HEK293 (cell line): ENCODE results near the gene NIPAL3.
"Not testable (repeated sequence)": the region's sequence is repeated elsewhere in the genome, so short reads cannot be mapped to it uniquely, and the experiment has no call there.

Experiments
- CTCF ChIA-PET: fragments of 350-600 bp; formaldehyde crosslinking; extraction: SDS; loops from one replicate; lab custom pipeline; 2021; ENCODE audit warnings: antibody characterized with exemption; lab: Yijun Ruan, JAX
- POLR2A ChIA-PET: fragments of 300-600 bp; formaldehyde crosslinking; extraction: SDS; loops from one replicate; lab custom pipeline; 2020; ENCODE audit warnings: antibody characterized with exemption, inconsistent platforms; lab: Yijun Ruan, JAX
- H3K27ac ChIP-seq: fragments of 200-500 bp; sonication (Bioruptor generic); 2 replicates; pipeline ENCODE4 v1.5.1; 2014; ENCODE audit warnings: low read depth, low read length, control low read depth, inconsistent platforms; ENCODE audit errors: extremely low read depth
- H3K36me3 ChIP-seq, 2 experiments: fragments of 200-500 bp in 1 of 2; sonication (Bioruptor generic) in 1 of 2; 1 replicate in 1 of 2; 2 replicates in 1 of 2; pipeline ENCODE4 v1.5.1; 2014 to 2017; ENCODE audit warnings: inconsistent platforms in 2 of 2, low read length in 2 of 2; ENCODE audit not compliant: control insufficient read depth in 2 of 2, insufficient read depth in 1 of 2
- H3K4me1 ChIP-seq: fragments of 200-500 bp; sonication (Bioruptor generic); 2 replicates; pipeline ENCODE4 v1.5.1; 2014; ENCODE audit warnings: mild to moderate bottlenecking, low read length, inconsistent platforms; ENCODE audit not compliant: control insufficient read depth, insufficient read depth
- H3K4me3 ChIP-seq: 2 replicates; pipeline ENCODE4 v1.5.1; 2011; ENCODE audit warnings: low read depth, mild to moderate bottlenecking, control low read depth, low read length, moderate library complexity
- H3K9me3 ChIP-seq: fragments of 200-500 bp; sonication (Bioruptor generic); 2 replicates; pipeline ENCODE4 v1.5.1; 2014; ENCODE audit warnings: low read depth, low read length, inconsistent platforms; ENCODE audit not compliant: control insufficient read depth, insufficient read depth
- INSM2 ChIP-seq: fragments of 450-650 bp; formaldehyde crosslinking; IDR thresholded peaks from 2 replicates; pipeline ENCODE4 v1.5.1; 2016; ENCODE audit warnings: missing biosample characterization, missing genetic modification characterization
- KLF1 ChIP-seq: fragments of 450-650 bp; formaldehyde crosslinking; IDR thresholded peaks from 2 replicates; pipeline ENCODE4 v1.5.1; 2016; ENCODE audit warnings: missing biosample characterization, missing genetic modification characterization
- KLF9 ChIP-seq: fragments of 450-650 bp; formaldehyde crosslinking; IDR thresholded peaks from 2 replicates; pipeline ENCODE4 v1.5.1; 2016; ENCODE audit warnings: missing biosample characterization, missing genetic modification characterization, low read depth
- MZF1 ChIP-seq: fragments of 450-650 bp; formaldehyde crosslinking; IDR thresholded peaks from 2 replicates; pipeline ENCODE4 v1.5.1; 2017; ENCODE audit warnings: missing biosample characterization, missing genetic modification characterization, borderline replicate concordance
- PRDM1 ChIP-seq: fragments of 450-650 bp; formaldehyde crosslinking; IDR thresholded peaks from 2 replicates; pipeline ENCODE4; 2016; ENCODE audit warnings: missing biosample characterization, missing genetic modification characterization
- RBAK ChIP-seq: fragments of 450-650 bp; formaldehyde crosslinking; IDR thresholded peaks from 2 replicates; pipeline ENCODE4 v1.5.1; 2016; ENCODE audit warnings: missing biosample characterization, missing genetic modification characterization
- ZNF26 ChIP-seq: fragments of 450-650 bp; formaldehyde crosslinking; IDR thresholded peaks from 2 replicates; pipeline ENCODE4 v1.5.1; 2016; ENCODE audit warnings: missing biosample characterization, missing genetic modification characterization
- ZNF266 ChIP-seq: fragments of 450-650 bp; formaldehyde crosslinking; IDR thresholded peaks from 2 replicates; pipeline ENCODE4 v1.5.1; 2016; ENCODE audit warnings: missing biosample characterization, missing genetic modification characterization, low read depth
- ZNF324 ChIP-seq: fragments of 450-650 bp; formaldehyde crosslinking; IDR thresholded peaks from 2 replicates; pipeline ENCODE4 v1.5.1; 2016; ENCODE audit warnings: missing biosample characterization, missing genetic modification characterization
- ZNF350 ChIP-seq: fragments of 450-650 bp; formaldehyde crosslinking; IDR thresholded peaks from 2 replicates; pipeline ENCODE4 v1.5.0; 2017; ENCODE audit warnings: missing biosample characterization, mild to moderate bottlenecking, missing genetic modification characterization
- ZNF366 ChIP-seq: fragments of 450-650 bp; formaldehyde crosslinking; conservative IDR thresholded peaks from 2 replicates; pipeline ENCODE4 v1.5.1; 2016; ENCODE audit warnings: missing biosample characterization, missing genetic modification characterization
- ZNF37A ChIP-seq: fragments of 450-650 bp; IDR thresholded peaks from 2 replicates; pipeline ENCODE4 v1.5.1; 2018; ENCODE audit warnings: missing biosample characterization, missing genetic modification characterization
- ZNF488 ChIP-seq: fragments of 450-650 bp; formaldehyde crosslinking; IDR thresholded peaks from 2 replicates; pipeline ENCODE4 v1.5.1; 2016; ENCODE audit warnings: missing biosample characterization, missing genetic modification characterization
- ZNF514 ChIP-seq: fragments of 450-650 bp; formaldehyde crosslinking; IDR thresholded peaks from 2 replicates; pipeline ENCODE4 v1.5.1; 2016; ENCODE audit warnings: missing biosample characterization, missing genetic modification characterization
- ZNF518A ChIP-seq: fragments of 450-650 bp; formaldehyde crosslinking; conservative IDR thresholded peaks from 2 replicates; pipeline ENCODE4 v1.5.1; 2016; ENCODE audit warnings: low read depth, missing biosample characterization, missing genetic modification characterization
- ZNF530 ChIP-seq: fragments of 450-650 bp; formaldehyde crosslinking; IDR thresholded peaks from 2 replicates; pipeline ENCODE4 v1.5.1; 2016; ENCODE audit warnings: low read depth, missing biosample characterization, missing genetic modification characterization
- ZNF692 ChIP-seq: fragments of 450-650 bp; formaldehyde crosslinking; IDR thresholded peaks from 2 replicates; pipeline ENCODE4 v1.5.1; 2016; ENCODE audit warnings: missing biosample characterization, missing genetic modification characterization
- ZNF830 ChIP-seq: fragments of 450-650 bp; IDR thresholded peaks from 2 replicates; pipeline ENCODE4 v1.5.0; 2018; ENCODE audit warnings: missing biosample characterization, missing genetic modification characterization, low read depth, mild to moderate bottlenecking, moderate library complexity
- ZNF837 ChIP-seq: fragments of 450-650 bp; formaldehyde crosslinking; IDR thresholded peaks from 2 replicates; pipeline ENCODE4 v1.5.1; 2016; ENCODE audit warnings: missing biosample characterization, missing genetic modification characterization
- ZSCAN4 ChIP-seq: fragments of 450-650 bp; formaldehyde crosslinking; IDR thresholded peaks from 2 replicates; pipeline ENCODE4 v1.5.1; 2017; ENCODE audit warnings: missing biosample characterization, missing genetic modification characterization

The NIPAL3 gene

GRCh38 chr1:24487455-24487854 is 71.9 kb downstream of the NIPAL3 start:
- ChIA-PET POLR2A (no interaction called here), CTCF (no interaction called here)
- Histone ChIP-seq H3K4me3 (no peak overlapping the region), H3K9me3 (no peaks in the 10 kb centered on the region), H3K27ac (no peak overlapping the region), H3K36me3 (no peaks in the 10 kb centered on the region), H3K4me1 (no peaks in the 10 kb centered on the region)
- 0 out of 2 replicates have a peak, but pooled peaks have one; percentile 48 for TF ChIP-seq ZNF514
- peak; percentile 64 for TF ChIP-seq ZNF366 (tag by site-specific recombination)
- no peak for TF ChIP-seq ZNF324 (tag by site-specific recombination)
- TF ChIP-seq PRDM1 (tag by site-specific recombination), result peak; percentile 84; the same call in 1 of the 2 replicates

GRCh38 chr1:24488159-24488558 is 72.6 kb downstream of the NIPAL3 start:
- H3K9me3 ChIP-seq, CTCF ChIA-PET, H3K4me1 ChIP-seq, H3K4me3 ChIP-seq, POLR2A ChIA-PET, H3K27ac ChIP-seq, H3K36me3 ChIP-seq: not testable (repeated sequence)

- Histone ChIP-seq H3K4me1 (no peaks in the 10 kb centered on the region), H3K4me3 (no peak overlapping the region), H3K27ac (no peak overlapping the region), H3K9me3 (no peaks in the 10 kb centered on the region), H3K36me3 (no peaks in the 10 kb centered on the region)
- POLR2A ChIA-PET, result interaction anchor here (3.3 kb wide), 1 partner anchor 13 kb away, joined by 9 read pairs; the partner anchor contains the start of gene RCAN3
- CTCF ChIA-PET, result no interaction called here
- 0 out of 2 replicates have a peak, but pooled peaks have one; percentile 33 for TF ChIP-seq RBAK (tag by site-specific recombination)
- TF ChIP-seq ZSCAN4 (tag by site-specific recombination), result no peak
- TF ChIP-seq ZNF488, result no peak
- TF ChIP-seq MZF1 (tag by site-specific recombination), result no peak
- no peak for TF ChIP-seq ZNF366 (tag by site-specific recombination)
- TF ChIP-seq ZNF837 (tag by site-specific recombination), result no peak
- TF ChIP-seq ZNF350 (tag by site-specific recombination), result no peak
- TF ChIP-seq ZNF26 (tag by site-specific recombination), result 0 out of 2 replicates have a peak, but pooled peaks have one; percentile 41
- no peak for TF ChIP-seq ZNF266
- TF ChIP-seq ZNF37A, result no peak
- TF ChIP-seq ZNF518A (tag by site-specific recombination), result no peak
- TF ChIP-seq INSM2 (tag by site-specific recombination), result no peak
- TF ChIP-seq ZNF692 (tag by site-specific recombination), result no peak
- no peak for TF ChIP-seq ZNF530
- TF ChIP-seq ZNF830, result no peak
- TF ChIP-seq KLF9 (tag by site-specific recombination), result no peak
- TF ChIP-seq KLF1 (tag by site-specific recombination), result no peak
Measured at GRCh38 chr1:24489674-24490073, 74.1 kb downstream of the NIPAL3 start.
